HepG2 (cell line): Measurements from ENCODE around the gene ANKLE1. TPM values are rescaled to one million over a fixed set of nuclear protein-coding genes. Genes with fewer than 3 reads are reported as not detected.
A peak's percentile ranks its signal among the peaks of the same experiment; 100 is the strongest.

ENCODE experiments used
- ATAC-seq: fragments of 200-7000 bp; cut with Tn5 transposase; 3 replicates; pipeline ENCODE4 v1.9.1; 2020; ENCODE audit warnings: mild to moderate bottlenecking, moderate library complexity
- Bru-seq: library from RNA; stranded (reverse); fragments of 400-500 nt; gene quantifications from one replicate; lab custom pipeline; 2021; lab: Mats Ljungman, UMichigan
- BruChase-seq, 2 experiments: library from RNA; stranded (reverse); fragments of 400-500 nt; gene quantifications; one replicate each; lab custom pipeline; 2021; lab: Mats Ljungman, UMichigan
- BruUV-seq: library from RNA; stranded (reverse); fragments of 400-500 nt; replicated peaks from 2 replicates; lab custom pipeline; 2021; lab: Mats Ljungman, UMichigan
- CTCF ChIA-PET: fragments of 300-600 bp; formaldehyde crosslinking; extraction: SDS; loops from one replicate; lab custom pipeline; 2021; ENCODE audit warnings: low total read pairs, inconsistent platforms, low intra/inter-chr PET ratio; lab: Yijun Ruan, JAX
- POLR2A ChIA-PET: fragments of 350-600 bp; sonication (Branson Sonifier 250); formaldehyde crosslinking; loops from one replicate; lab custom pipeline; 2020; ENCODE audit warnings: antibody characterized with exemption, inconsistent platforms; lab: Yijun Ruan, JAX
- DNase-seq: peaks from one replicate; pipeline ENCODE4 v3.0.0-alpha.2; 2015; ENCODE audit warnings: low spot score
- FAIRE-seq: peaks from 3 replicates; lab custom pipeline; 2011; peaks lifted over from hg19 to GRCh38; lab: Jason Lieb, UNC
- H2AFZ ChIP-seq: one replicate; pipeline ENCODE4 v1.6.1; 2011; ENCODE audit warnings: low read length, inconsistent platforms
- H3K27ac ChIP-seq: fragments of 300-600 bp; 3 replicates; pipeline ENCODE4 v1.8.0; 2011; ENCODE audit warnings: mixed run types, mild to moderate bottlenecking, mixed read lengths, low read length, inconsistent platforms; ENCODE audit not compliant: insufficient read depth; ENCODE audit errors: extremely low read length
- H3K27me3 ChIP-seq, 2 experiments: fragments of 200-600 bp in 1 of 2; 2 replicates in 1 of 2; 3 replicates in 1 of 2; pipeline versions ENCODE4 v1.6.0 to v1.8.0; 2011; ENCODE audit warnings: low read length in 2 of 2, mild to moderate bottlenecking in 2 of 2, moderate library complexity in 2 of 2, inconsistent platforms in 1 of 2; ENCODE audit not compliant: insufficient read depth in 2 of 2, control insufficient read depth in 1 of 2
- H3K36me3 ChIP-seq, 2 experiments: fragments of 200-600 bp in 1 of 2; replicated peaks in 1 of 2; 2 replicates in 1 of 2; 3 replicates in 1 of 2; pipeline versions ENCODE4 v1.5.1 to v1.8.0; 2011; ENCODE audit warnings: low read length in 2 of 2, inconsistent platforms in 1 of 2; ENCODE audit not compliant: insufficient read depth in 2 of 2, control insufficient read depth in 1 of 2
- H3K4me1 ChIP-seq: 2 replicates; pipeline ENCODE4 v1.5.1; 2012; ENCODE audit warnings: low read length, inconsistent platforms; ENCODE audit not compliant: insufficient read depth
- H3K4me2 ChIP-seq: 2 replicates; pipeline ENCODE4 v1.6.0; 2011; ENCODE audit warnings: low read depth, low read length, inconsistent platforms
- H3K4me3 ChIP-seq, 3 experiments: fragments of 200-600 bp in 1 of 3; sonication (generic), shearing (Covaris generic) in 1 of 3; replicated peaks in 1 of 3; 2 replicates each; pipeline ENCODE4 v1.5.1; 2011 to 2016; ENCODE audit warnings: low read length in 3 of 3, inconsistent platforms in 2 of 3, low read depth in 2 of 3, mild to moderate bottlenecking in 2 of 3, control low read depth in 1 of 3, mixed read lengths in 1 of 3; ENCODE audit not compliant: insufficient read depth in 1 of 3
- H3K79me2 ChIP-seq: one replicate; pipeline ENCODE4 v1.6.1; 2011; ENCODE audit warnings: low read length, inconsistent platforms; ENCODE audit not compliant: insufficient read depth
- H3K9ac ChIP-seq: 2 replicates; pipeline ENCODE4 v1.6.0; 2011; ENCODE audit warnings: mild to moderate bottlenecking, low read depth, low read length, inconsistent platforms; ENCODE audit not compliant: insufficient read depth
- H3K9me3 ChIP-seq: 2 replicates; pipeline ENCODE4 v1.5.1; 2012; ENCODE audit warnings: mild to moderate bottlenecking, low read length
- H4K20me1 ChIP-seq: 2 replicates; pipeline ENCODE4 v1.6.0; 2011; ENCODE audit warnings: inconsistent platforms, mild to moderate bottlenecking, low read length, moderate library complexity; ENCODE audit not compliant: insufficient read depth
- AGO2 ChIP-seq: fragments of 200-400 bp; formaldehyde crosslinking; optimal IDR thresholded peaks from 2 replicates; pipeline ENCODE3; 2017; ENCODE audit warnings: mild to moderate bottlenecking, low read depth, low read length, moderate library complexity
- IRX3 ChIP-seq: sonication (generic); formaldehyde crosslinking; IDR thresholded peaks from 2 replicates; pipeline ENCODE4 v1.8.1; 2023; ENCODE audit warnings: mild to moderate bottlenecking, low read depth, missing genetic modification reagents, borderline replicate concordance
- MLXIP ChIP-seq: sonication (generic); formaldehyde crosslinking; IDR thresholded peaks from 2 replicates; pipeline ENCODE4 v1.9.0; 2021; ENCODE audit warnings: missing genetic modification reagents, borderline replicate concordance
- ZNF782 ChIP-seq: sonication (generic); formaldehyde crosslinking; IDR thresholded peaks from 2 replicates; pipeline ENCODE4 v1.4.0; 2020; ENCODE audit warnings: missing genetic modification reagents, mild to moderate bottlenecking, borderline replicate concordance
- WGBS: methylation state at CpG from one replicate; pipeline ENCODE4 v1.1.6; 2017; ENCODE audit warnings: low lambda C conversion rate; 5-methylcytosine and 5-hydroxymethylcytosine counted together
- in situ Hi-C: cut with HindIII; loops from 2 replicates; pipeline ENCODE4 v1.10.0; 2017; ENCODE audit warnings: low pct_unique_long_range_greater_than_20kb; ENCODE audit not compliant: extremely low pct_ligation_motif_present
- intact Hi-C: fragments of 100-400 bp; cut with micrococcal nuclease; formaldehyde crosslinking; loops from one replicate; pipeline ENCODE4 v1.10.0; 2022; ENCODE audit not compliant: unreplicated experiment
- long read RNA-seq, 2 experiments: library from RNA in 1 of 2; library from polyadenylated mRNA in 1 of 2; stranded (forward) in 1 of 2; unstranded in 1 of 2; transcript quantifications; one replicate each; pipeline ENCODE4 v2.0.0, GENCODE V29; 2019 to 2022
- polyA minus RNA-seq, 3 experiments: library from RNA; depleted of rRNA, polyadenylated mRNA; stranded (reverse); fragments of >200 nt; gene quantifications; 2 replicates each; pipeline ENCODE4 v1.2.3, GENCODE V29; 2011; ENCODE audit warnings: low replicate concordance in 1 of 3
- polyA plus RNA-seq, 8 experiments: library from polyadenylated mRNA; depleted of rRNA in 3 of 8; stranded (reverse) in 7 of 8; unstranded in 1 of 8; fragments of >200 nt; fragmentation: Illumina TruSeq in 4 of 8; extraction: Trizol in 4 of 8; gene quantifications; 2 replicates each; pipeline versions ENCODE4 v1.2.1 to v1.2.3, GENCODE V29; 2011 to 2016; ENCODE audit warnings: low read depth in 4 of 8, missing spikeins in 1 of 8, mixed read lengths in 1 of 8; ENCODE audit not compliant: insufficient read depth in 1 of 8
- total RNA-seq, 5 experiments: library from RNA; depleted of rRNA; stranded (reverse); fragments of >200 nt; fragmentation: Illumina TruSeq; extraction: Trizol; gene quantifications; 2 replicates each; pipeline ENCODE4 v1.2.3, GENCODE V29; 2016; ENCODE audit warnings: low read depth in 1 of 5
- TF ChIP-seq, protein P1 (sequence below): sonication (generic); formaldehyde crosslinking; IDR thresholded peaks from 2 replicates; pipeline ENCODE4 v1.4.0; 2020; ENCODE audit warnings: missing genetic modification reagents, borderline replicate concordance

Gene ANKLE1, protein sequence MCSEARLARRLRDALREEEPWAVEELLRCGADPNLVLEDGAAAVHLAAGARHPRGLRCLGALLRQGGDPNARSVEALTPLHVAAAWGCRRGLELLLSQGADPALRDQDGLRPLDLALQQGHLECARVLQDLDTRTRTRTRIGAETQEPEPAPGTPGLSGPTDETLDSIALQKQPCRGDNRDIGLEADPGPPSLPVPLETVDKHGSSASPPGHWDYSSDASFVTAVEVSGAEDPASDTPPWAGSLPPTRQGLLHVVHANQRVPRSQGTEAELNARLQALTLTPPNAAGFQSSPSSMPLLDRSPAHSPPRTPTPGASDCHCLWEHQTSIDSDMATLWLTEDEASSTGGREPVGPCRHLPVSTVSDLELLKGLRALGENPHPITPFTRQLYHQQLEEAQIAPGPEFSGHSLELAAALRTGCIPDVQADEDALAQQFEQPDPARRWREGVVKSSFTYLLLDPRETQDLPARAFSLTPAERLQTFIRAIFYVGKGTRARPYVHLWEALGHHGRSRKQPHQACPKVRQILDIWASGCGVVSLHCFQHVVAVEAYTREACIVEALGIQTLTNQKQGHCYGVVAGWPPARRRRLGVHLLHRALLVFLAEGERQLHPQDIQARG
- total RNA-seq (2016; rRNA removed; fragmentation: Illumina TruSeq; extraction: Trizol): 0.22 and 0.69 TPM in 2 replicates
- 0.09 TPM in 1 of 2 replicates, not detected in the other for total RNA-seq (2016; cell fraction: cytosol; rRNA removed; fragmentation: Illumina TruSeq; extraction: Trizol; ENCODE audit: low read depth)
- 0.12 and 0.71 TPM in 2 replicates for total RNA-seq (2016; cell fraction: insoluble cytoplasmic fraction; rRNA removed; fragmentation: Illumina TruSeq; extraction: Trizol)
- 0.14 and 0.37 TPM in 2 replicates for total RNA-seq (2016; cell fraction: membrane; rRNA removed; fragmentation: Illumina TruSeq; extraction: Trizol)
- total RNA-seq (2016; cell fraction: nucleus; rRNA removed; fragmentation: Illumina TruSeq; extraction: Trizol): 0.87 and 0.88 TPM in 2 replicates
- polyA plus RNA-seq (2011; rRNA removed): 1.5 TPM in 2 replicates
- polyA plus RNA-seq (2011; cell fraction: cytosol; rRNA removed): 0.21 and 0.32 TPM in 2 replicates
- polyA plus RNA-seq (2011; cell fraction: nucleus; rRNA removed): 9.6 and 13.7 TPM in 2 replicates
- 0.87 and 1.1 TPM in 2 replicates for polyA plus RNA-seq (2012)
- polyA plus RNA-seq (2016; cell fraction: cytosol; fragmentation: Illumina TruSeq; extraction: Trizol; ENCODE audit: low read depth): 0.06 and 0.08 TPM in 2 replicates
- polyA plus RNA-seq (2016; cell fraction: insoluble cytoplasmic fraction; fragmentation: Illumina TruSeq; extraction: Trizol; ENCODE audit: low read depth): 0.14 and 0.39 TPM in 2 replicates
- 0.12 and 0.19 TPM in 2 replicates for polyA plus RNA-seq (2016; cell fraction: membrane; fragmentation: Illumina TruSeq; extraction: Trizol; ENCODE audit: low read depth)
- polyA plus RNA-seq (2016; cell fraction: nucleus; fragmentation: Illumina TruSeq; extraction: Trizol; ENCODE audit: insufficient read depth, low read depth): 4.2 and 4.6 TPM in 2 replicates
- 1.3 and 1.6 TPM in 2 replicates for polyA minus RNA-seq (2011; rRNA and poly(A)+ RNA removed; ENCODE audit: low replicate concordance)
- 0.99 TPM in 1 of 2 replicates, not detected in the other for polyA minus RNA-seq (2011; cell fraction: cytosol; rRNA and poly(A)+ RNA removed)
- 1.0 and 2.9 TPM in 2 replicates for polyA minus RNA-seq (2011; cell fraction: nucleus; rRNA and poly(A)+ RNA removed)
- percentile 38 among the genes with signal in this experiment for Bru-seq, nascent RNA
- BruChase-seq, experiment 1, labeled RNA remaining after a 6-hour chase: percentile 54 among the genes with signal in this experiment
- percentile 53 among the genes with signal in this experiment for BruChase-seq, experiment 2, labeled RNA remaining after a 2-hour chase
- long read RNA-seq, experiment 1: 0 reads
- long read RNA-seq, experiment 2, partial matches to known transcripts: 0 of 1 reads
- long read RNA-seq, experiment 2, other reads (novel, unspliced or antisense): 1 of 1 reads

- Histone ChIP-seq H3K27ac (no peak within 1 kb of the TSS), H4K20me1 (no peaks in the 10 kb centered on the region), H3K4me3 (peak within 1 kb of the TSS in 1 of 3 experiments; percentile 57; a peak in 2 of 6 replicates), H3K9ac (peak within 1 kb of the TSS; percentile 23), H3K4me2 (peak within 1 kb of the TSS; percentile 44), H3K36me3 (peaks cover 6 to 14% of the 10 kb centered on the region in 2 experiments; a peak in 4 of 5 replicates), H2AFZ (no peak within 1 kb of the TSS), H3K79me2 (no peaks in the 10 kb centered on the region), H3K9me3 (no peaks in the 10 kb centered on the region), H3K27me3 (no peaks in the 10 kb centered on the region), H3K4me1 (0 out of 2 replicates have a peak, but pooled peaks cover 6% of the 10 kb centered on the region)
- no peak for ATAC-seq
- ChIA-PET POLR2A (interaction anchor here (0.6 to 1.2 kb wide), 6 partner anchors 15 to 55 kb away, joined by 3 to 5 read pairs (median 4); partner anchors contain the start of genes BABAM1, DDA1, MRPL34 and OCEL1), CTCF (interaction anchor here (1.1 to 2.3 kb wide), 3 partner anchors 21 to 215 kb away, joined by 5 to 17 read pairs (median 16); no protein-coding TSS in a partner anchor)
- FAIRE-seq: no peak
- TF ChIP-seq IRX3 (CRISPR knock-in tag) (no peak), ZNF782 (no peak), MLXIP (CRISPR knock-in tag) (no peak), AGO2 (peak; percentile 58)
- TF ChIP-seq, protein P1, sequence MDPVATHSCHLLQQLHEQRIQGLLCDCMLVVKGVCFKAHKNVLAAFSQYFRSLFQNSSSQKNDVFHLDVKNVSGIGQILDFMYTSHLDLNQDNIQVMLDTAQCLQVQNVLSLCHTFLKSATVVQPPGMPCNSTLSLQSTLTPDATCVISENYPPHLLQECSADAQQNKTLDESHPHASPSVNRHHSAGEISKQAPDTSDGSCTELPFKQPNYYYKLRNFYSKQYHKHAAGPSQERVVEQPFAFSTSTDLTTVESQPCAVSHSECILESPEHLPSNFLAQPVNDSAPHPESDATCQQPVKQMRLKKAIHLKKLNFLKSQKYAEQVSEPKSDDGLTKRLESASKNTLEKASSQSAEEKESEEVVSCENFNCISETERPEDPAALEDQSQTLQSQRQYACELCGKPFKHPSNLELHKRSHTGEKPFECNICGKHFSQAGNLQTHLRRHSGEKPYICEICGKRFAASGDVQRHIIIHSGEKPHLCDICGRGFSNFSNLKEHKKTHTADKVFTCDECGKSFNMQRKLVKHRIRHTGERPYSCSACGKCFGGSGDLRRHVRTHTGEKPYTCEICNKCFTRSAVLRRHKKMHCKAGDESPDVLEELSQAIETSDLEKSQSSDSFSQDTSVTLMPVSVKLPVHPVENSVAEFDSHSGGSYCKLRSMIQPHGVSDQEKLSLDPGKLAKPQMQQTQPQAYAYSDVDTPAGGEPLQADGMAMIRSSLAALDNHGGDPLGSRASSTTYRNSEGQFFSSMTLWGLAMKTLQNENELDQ (CRISPR knock-in tag): no peak
- intact Hi-C loops: loop anchor here (1.0 to 5.0 kb wide), 2 partner anchors 76 to 214 kb away; no protein-coding TSS in a partner anchor
- no peak for DNase-seq
- no TSS peak for BruUV-seq
- in situ Hi-C loops: loop anchor here (5.0 kb wide), 2 partner anchors 79 to 214 kb away; no protein-coding TSS in a partner anchor
- WGBS: 84% methylated on average over 26 of the region's 75 CpGs
These were observed at the start of gene ANKLE1 for GRCh38 chr19:17281391-17282304. ANKLE1 (plus strand) TSS chr19:17281901; CDS start chr19:17281921, 20 bp downstream.
